ENCODE data around the gene FAM83B. TPM values are rescaled to one million over a fixed set of nuclear protein-coding genes. Genes with fewer than 3 reads are reported as not detected.
"Not testable (repeated sequence)": the region's sequence is repeated elsewhere in the genome, so short reads cannot be mapped to it uniquely, and the experiment has no call there.

FAM83B gene
- polyA plus RNA-seq, 10 donors: 0.04 to 6.4 (median 4.8) TPM; not detected in 7

DNA sequence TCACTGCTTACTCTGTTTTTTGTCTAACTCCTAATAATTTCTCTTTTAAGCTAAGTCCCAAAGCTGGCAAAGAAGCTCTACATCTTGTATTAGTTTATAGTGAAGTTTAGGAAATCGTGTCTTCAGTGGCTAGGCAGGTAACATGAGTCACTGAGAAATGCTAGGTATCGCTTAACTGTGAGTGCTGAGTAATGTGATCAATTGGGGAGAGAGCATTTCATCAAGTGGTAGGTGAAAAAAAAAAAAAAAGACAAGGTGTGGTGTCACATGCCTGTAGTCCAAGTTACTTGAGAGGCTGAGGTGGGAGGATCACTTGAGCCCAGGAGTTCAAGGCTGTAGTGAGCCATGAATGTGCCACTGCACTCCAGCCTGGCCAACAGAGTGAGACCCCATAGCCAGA, 125.3 kb downstream of the FAM83B start:
- no peak for DNase-seq

DNA sequence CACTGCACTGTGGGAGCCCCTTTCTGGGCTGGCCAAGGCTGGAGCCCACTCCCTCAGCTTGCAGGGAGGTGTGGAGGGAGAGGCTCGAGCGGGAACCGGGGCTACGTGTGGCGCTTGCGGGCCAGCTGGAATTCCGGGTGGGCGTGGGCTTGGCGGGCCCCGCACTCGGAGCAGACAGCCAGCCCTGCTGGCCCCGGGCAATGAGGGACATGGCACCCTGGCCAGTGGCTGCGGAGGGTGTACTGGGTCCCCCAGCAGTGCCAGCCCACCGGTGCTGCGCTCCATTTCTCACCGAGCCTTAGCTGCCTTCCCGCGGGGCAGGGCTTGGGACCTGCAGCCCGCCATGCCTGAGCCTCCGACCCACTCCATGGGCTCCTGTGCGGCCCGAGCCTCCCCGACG, 132.6 kb downstream of the FAM83B start:
- DNase-seq: not testable (repeated sequence)

DNA sequence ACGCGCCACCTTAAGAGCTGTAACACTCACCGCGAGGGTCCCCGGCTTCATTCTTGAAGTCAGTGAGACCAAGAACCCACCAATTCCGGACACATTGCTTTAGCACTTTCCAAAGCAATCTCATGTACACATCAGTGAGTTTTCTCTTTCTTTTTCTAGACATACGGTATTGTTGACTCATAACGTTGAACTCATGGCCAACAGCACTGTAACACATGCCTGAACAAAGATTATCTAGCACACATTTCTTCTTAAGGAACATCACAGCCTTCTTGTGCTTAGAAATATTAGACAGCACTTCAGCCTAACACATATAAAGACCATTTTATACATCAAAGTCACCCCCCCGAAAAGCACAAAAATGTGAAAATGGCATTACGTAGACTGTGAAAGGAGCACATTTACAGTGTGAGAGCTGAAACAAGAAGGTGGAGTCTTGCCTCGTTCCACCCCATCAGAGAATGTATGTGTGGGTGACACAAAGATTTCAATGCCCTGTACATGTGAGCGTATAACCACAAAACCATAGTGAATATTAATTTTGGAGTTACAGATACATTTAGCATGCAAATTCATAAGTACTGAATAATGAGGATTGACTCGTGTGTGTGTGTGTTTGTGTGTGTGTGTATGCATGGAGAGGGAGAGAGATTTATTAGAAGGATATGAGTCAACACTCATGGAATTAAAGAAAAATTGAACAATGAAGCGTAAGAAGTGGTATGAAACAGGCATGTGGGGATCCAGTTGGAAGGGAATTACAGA, 134.1 kb downstream of the FAM83B start:
- peak in 1 of 3 donors; percentile 84 for DNase-seq

DNA sequence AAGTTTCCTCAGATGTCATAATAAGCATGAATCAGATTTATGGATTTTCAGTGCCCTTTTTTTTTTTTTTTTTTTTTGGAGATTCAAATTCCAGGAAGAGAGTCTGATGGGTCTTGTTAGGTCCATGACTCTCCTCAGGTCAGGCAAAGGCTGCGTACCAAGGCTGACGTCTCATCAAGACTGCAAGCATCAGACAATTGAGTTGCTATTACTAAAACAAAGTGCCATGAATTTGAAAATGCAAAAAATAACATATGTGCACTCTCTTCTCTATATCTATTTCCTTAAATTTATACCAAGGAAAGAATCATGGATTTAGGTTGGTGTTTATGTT, 134.7 kb downstream of the FAM83B start:
- no peak for DNase-seq

GRCh38 chr6:54981647-54982046, 135.1 kb downstream of the FAM83B start:
- peak in 1 of 3 donors; percentile 35 for DNase-seq

GRCh38 chr6:54987633-54988290, 141.2 kb downstream of the FAM83B start:
- no peak for DNase-seq

DNA sequence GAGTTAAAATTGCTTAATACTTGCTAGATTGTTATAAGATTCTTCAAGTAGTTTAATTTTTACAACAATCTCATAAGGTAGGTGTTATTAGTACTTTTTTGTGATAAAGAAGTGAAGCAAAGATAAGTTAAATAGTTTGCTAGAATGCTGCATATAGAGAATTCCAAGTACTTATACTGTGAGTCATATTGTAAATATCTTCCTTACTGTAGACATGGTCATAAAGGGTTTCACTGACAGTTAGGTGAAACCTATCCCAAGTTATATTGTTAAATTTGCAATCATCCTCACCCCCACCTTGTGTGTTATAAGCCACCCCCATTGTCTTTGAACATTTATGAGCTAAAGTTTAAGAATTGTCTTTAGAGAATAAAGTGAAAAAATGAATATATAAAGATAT, 142.0 kb downstream of the FAM83B start:
- no peak for DNase-seq

DNA sequence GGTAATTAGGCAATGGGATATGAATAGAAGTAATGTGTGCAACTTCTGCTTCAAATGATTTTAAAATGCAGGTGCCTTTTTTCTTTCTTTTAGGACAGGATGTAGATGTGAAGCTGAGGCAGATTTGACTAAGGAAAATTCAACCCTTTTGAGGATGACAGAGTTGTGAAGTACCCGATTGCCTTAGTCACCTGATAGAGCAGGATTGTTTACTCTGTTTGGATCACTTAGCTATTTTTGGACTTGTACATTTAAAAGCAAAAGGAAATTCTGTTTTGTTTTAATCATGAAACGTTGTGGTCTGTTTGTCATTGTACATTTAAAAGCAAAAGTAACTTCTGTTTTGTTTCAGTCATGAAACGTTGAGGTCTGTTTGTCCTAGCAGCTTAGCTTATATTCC, 143.4 kb downstream of the FAM83B start:
- no peak for DNase-seq

All from muscle of back (tissue), 11 donors.